SK-N-SH (cell line): ENCODE measurements around the gene CYTH4. TPM values are rescaled to one million over a fixed set of nuclear protein-coding genes. Genes with fewer than 3 reads are reported as not detected.

Experiments used
- CTCF ChIA-PET: fragments of 300-600, 350-600 bp; formaldehyde crosslinking; extraction: SDS; loops from one replicate; lab custom pipeline; 2021; lab: Yijun Ruan, JAX
- POLR2A ChIA-PET: fragments of 350-600 bp; sonication (Branson Sonifier 250); formaldehyde crosslinking; extraction: SDS; loops from one replicate; lab custom pipeline; 2020; ENCODE audit warnings: antibody characterized with exemption, inconsistent platforms; lab: Yijun Ruan, JAX
- DNase-seq: peaks from one replicate; pipeline ENCODE4 v3.0.0; 2012
- H2AFZ ChIP-seq: fragments of 200-600 bp; sonication (generic); 2 replicates; pipeline ENCODE4 v1.8.1; 2016; ENCODE audit warnings: antibody characterized with exemption, mild to moderate bottlenecking, low read depth
- H3F3A ChIP-seq: fragments of 200-600 bp; sonication (generic); replicated peaks from 2 replicates; pipeline ENCODE3; 2016; ENCODE audit warnings: antibody characterized with exemption, mild to moderate bottlenecking; ENCODE audit not compliant: insufficient read depth
- H3K27ac ChIP-seq, 2 experiments: fragments of 200-500 bp in 1 of 2; fragments of 200-600 bp in 1 of 2; sonication (Bioruptor generic) in 1 of 2; sonication (generic), shearing (Covaris generic) in 1 of 2; 2 replicates each; pipeline versions ENCODE4 v1.5.1 to v1.6.1; 2014 to 2016; ENCODE audit warnings: low read depth in 2 of 2, inconsistent platforms in 1 of 2, low read length in 1 of 2, mild to moderate bottlenecking in 1 of 2, mixed read lengths in 1 of 2
- H3K27me3 ChIP-seq: fragments of 200-600 bp; sonication (generic), shearing (Covaris generic); 2 replicates; pipeline ENCODE4 v1.6.1; 2016; ENCODE audit warnings: mixed run types; ENCODE audit not compliant: insufficient read depth
- H3K36me3 ChIP-seq, 2 experiments: fragments of 200-500 bp in 1 of 2; fragments of 200-600 bp in 1 of 2; sonication (Bioruptor generic) in 1 of 2; sonication (generic) in 1 of 2; replicated peaks in 1 of 2; 2 replicates each; pipeline versions ENCODE3 to v1.5.1; 2014 to 2016; ENCODE audit warnings: low read length in 1 of 2, mild to moderate bottlenecking in 1 of 2; ENCODE audit not compliant: insufficient read depth in 2 of 2, control insufficient read depth in 1 of 2
- H3K4me1 ChIP-seq, 2 experiments: fragments of 200-500 bp in 1 of 2; fragments of 200-600 bp in 1 of 2; sonication (Bioruptor generic) in 1 of 2; sonication (generic), shearing (Covaris generic) in 1 of 2; 2 replicates each; pipeline versions ENCODE4 v1.5.1 to v1.6.1; 2014 to 2016; ENCODE audit warnings: low read depth in 1 of 2, low read length in 1 of 2, mixed run types in 1 of 2; ENCODE audit not compliant: insufficient read depth in 2 of 2, control insufficient read depth in 1 of 2
- H3K4me2 ChIP-seq: fragments of 200-600 bp; sonication (generic), shearing (Covaris generic); 2 replicates; pipeline ENCODE4 v1.6.1; 2017; ENCODE audit warnings: mixed run types
- H3K4me3 ChIP-seq, 2 experiments: fragments of 200-500 bp in 1 of 2; fragments of 200-600 bp in 1 of 2; sonication (Bioruptor generic) in 1 of 2; sonication (generic), shearing (Covaris generic) in 1 of 2; 2 replicates each; pipeline versions ENCODE4 v1.5.1 to v1.8.1; 2014 to 2016; ENCODE audit warnings: low read depth in 2 of 2, inconsistent platforms in 1 of 2, low read length in 1 of 2, mild to moderate bottlenecking in 1 of 2, mixed read lengths in 1 of 2, moderate library complexity in 1 of 2
- H3K79me2 ChIP-seq: fragments of 200-600 bp; sonication (generic); 2 replicates; pipeline ENCODE4 v1.8.1; 2017; ENCODE audit warnings: mild to moderate bottlenecking; ENCODE audit not compliant: insufficient read depth
- H3K9ac ChIP-seq: fragments of 200-600 bp; sonication (generic); 2 replicates; pipeline ENCODE4 v1.6.1; 2017; ENCODE audit warnings: mixed run types
- H3K9me2 ChIP-seq: fragments of 200-600 bp; sonication (generic); 2 replicates; pipeline ENCODE4 v1.6.1; 2017; ENCODE audit warnings: mixed run types
- H3K9me3 ChIP-seq: fragments of 200-600 bp; sonication (generic); 2 replicates; pipeline ENCODE4 v1.6.1; 2017; ENCODE audit warnings: mixed run types, mild to moderate bottlenecking, moderate library complexity
- H4K20me1 ChIP-seq: fragments of 200-600 bp; sonication (generic); 2 replicates; pipeline ENCODE4 v1.6.1; 2017; ENCODE audit warnings: mild to moderate bottlenecking, mixed run types; ENCODE audit not compliant: insufficient read depth
- EZH2phosphoT487 ChIP-seq: fragments of 200-600 bp; sonication (generic); IDR thresholded peaks from 2 replicates; pipeline ENCODE4 v1.6.1; 2017; ENCODE audit warnings: low read depth, mixed run types, mild to moderate bottlenecking, antibody characterized with exemption, moderate library complexity, borderline replicate concordance
- FOSL2 ChIP-seq: IDR thresholded peaks from 2 replicates; pipeline ENCODE4 v1.4.0; 2012; ENCODE audit warnings: low read depth, mild to moderate bottlenecking, moderate library complexity, borderline replicate concordance
- FOXM1 ChIP-seq: IDR thresholded peaks from 2 replicates; pipeline ENCODE4 v1.4.0; 2012; ENCODE audit warnings: low read depth, mild to moderate bottlenecking
- GABPA ChIP-seq: IDR thresholded peaks from 2 replicates; pipeline ENCODE4 v1.4.0; 2012; ENCODE audit warnings: low read depth, mild to moderate bottlenecking
- JUND ChIP-seq: IDR thresholded peaks from 2 replicates; pipeline ENCODE4 v1.4.0; 2012
- NFIC ChIP-seq: IDR thresholded peaks from 2 replicates; pipeline ENCODE4 v1.4.0; 2012; ENCODE audit warnings: borderline replicate concordance
- NRF1 ChIP-seq: IDR thresholded peaks from 2 replicates; pipeline ENCODE4 v1.6.1; 2012; ENCODE audit warnings: low read depth, mild to moderate bottlenecking, low read length
- SMC3 ChIP-seq: IDR thresholded peaks from 2 replicates; pipeline ENCODE4 v1.6.1; 2012; ENCODE audit warnings: low read depth, low read length, improper control_type of control experiment
- TCF12 ChIP-seq: IDR thresholded peaks from 2 replicates; pipeline ENCODE4 v1.4.0; 2012
- TEAD4 ChIP-seq: IDR thresholded peaks from 2 replicates; pipeline ENCODE4 v1.4.0; 2012; ENCODE audit warnings: mild to moderate bottlenecking, borderline replicate concordance; ENCODE audit not compliant: insufficient read depth
- USF1 ChIP-seq: IDR thresholded peaks from 2 replicates; pipeline ENCODE4 v1.4.0; 2012; ENCODE audit warnings: low read depth, borderline replicate concordance
- YY1 ChIP-seq: IDR thresholded peaks from 2 replicates; pipeline ENCODE4 v1.4.0; 2012; ENCODE audit warnings: low read depth, mild to moderate bottlenecking
- WGBS: methylation state at CpG from one replicate; pipeline ENCODE4 v1.1.6; 2017; ENCODE audit warnings: low lambda C conversion rate; 5-methylcytosine and 5-hydroxymethylcytosine counted together
- polyA plus RNA-seq, 3 experiments: library from polyadenylated mRNA; depleted of rRNA; stranded (reverse); fragments of >200 nt; gene quantifications; 2 replicates each; pipeline ENCODE4 v1.2.3, GENCODE V29; 2012
- TF ChIP-seq, protein P1 (sequence below): IDR thresholded peaks from 2 replicates; pipeline ENCODE4; 2012
- TF ChIP-seq, protein P2 (sequence below): IDR thresholded peaks from 2 replicates; pipeline ENCODE4 v1.4.0; 2012; ENCODE audit warnings: low read depth, borderline replicate concordance
- TF ChIP-seq, protein P3 (sequence below): IDR thresholded peaks from 2 replicates; pipeline ENCODE4 v1.6.1; 2012; ENCODE audit warnings: mild to moderate bottlenecking, low read depth, low read length, moderate library complexity

Gene CYTH4
- polyA plus RNA-seq, 1 of the 3 experiments (the other 2 are of a cell fraction), result 0.07 TPM

- 95% methylated on average over 11 of the region's 12 CpGs for WGBS
Measured at GRCh38 chr22:37274380-37274862, 7.9 kb upstream of the CYTH4 start.

More at GRCh38 chr22:37274380-37274862, 7.9 kb upstream of the CYTH4 start:
- Histone ChIP-seq H3K9ac (no peak overlapping the region), H3K9me3 (no peaks in the 10 kb centered on the region), H3K27ac (no peak overlapping the region), H3K27me3 (no peaks in the 10 kb centered on the region), H3K79me2 (no peaks in the 10 kb centered on the region), H2AFZ (no peak overlapping the region), H3K36me3 (no peaks in the 10 kb centered on the region), H3K9me2 (no peaks in the 10 kb centered on the region), H4K20me1 (no peaks in the 10 kb centered on the region), H3K4me2 (no peak overlapping the region), H3F3A (peaks cover 22% of the 10 kb centered on the region), H3K4me3 (no peak overlapping the region), H3K4me1 (0 out of 4 replicates have a peak, but pooled peaks cover 0 to 6% of the 10 kb centered on the region in 2 experiments)
- CTCF ChIA-PET, result interaction anchor here (1.0 to 7.3 kb wide), 2 partner anchors 14 to 32 kb away, joined by 3 to 55 read pairs; no protein-coding TSS in a partner anchor
- TF ChIP-seq JUND, result no peak
- TF ChIP-seq NFIC, result no peak
- no peak for TF ChIP-seq TCF12
- no peak for TF ChIP-seq FOXM1
- TF ChIP-seq, protein P1, sequence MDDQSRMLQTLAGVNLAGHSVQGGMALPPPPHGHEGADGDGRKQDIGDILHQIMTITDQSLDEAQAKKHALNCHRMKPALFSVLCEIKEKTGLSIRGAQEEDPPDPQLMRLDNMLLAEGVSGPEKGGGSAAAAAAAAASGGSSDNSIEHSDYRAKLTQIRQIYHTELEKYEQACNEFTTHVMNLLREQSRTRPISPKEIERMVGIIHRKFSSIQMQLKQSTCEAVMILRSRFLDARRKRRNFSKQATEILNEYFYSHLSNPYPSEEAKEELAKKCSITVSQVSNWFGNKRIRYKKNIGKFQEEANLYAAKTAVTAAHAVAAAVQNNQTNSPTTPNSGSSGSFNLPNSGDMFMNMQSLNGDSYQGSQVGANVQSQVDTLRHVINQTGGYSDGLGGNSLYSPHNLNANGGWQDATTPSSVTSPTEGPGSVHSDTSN, result no peak
- no peak for TF ChIP-seq TEAD4
- TF ChIP-seq, protein P2, sequence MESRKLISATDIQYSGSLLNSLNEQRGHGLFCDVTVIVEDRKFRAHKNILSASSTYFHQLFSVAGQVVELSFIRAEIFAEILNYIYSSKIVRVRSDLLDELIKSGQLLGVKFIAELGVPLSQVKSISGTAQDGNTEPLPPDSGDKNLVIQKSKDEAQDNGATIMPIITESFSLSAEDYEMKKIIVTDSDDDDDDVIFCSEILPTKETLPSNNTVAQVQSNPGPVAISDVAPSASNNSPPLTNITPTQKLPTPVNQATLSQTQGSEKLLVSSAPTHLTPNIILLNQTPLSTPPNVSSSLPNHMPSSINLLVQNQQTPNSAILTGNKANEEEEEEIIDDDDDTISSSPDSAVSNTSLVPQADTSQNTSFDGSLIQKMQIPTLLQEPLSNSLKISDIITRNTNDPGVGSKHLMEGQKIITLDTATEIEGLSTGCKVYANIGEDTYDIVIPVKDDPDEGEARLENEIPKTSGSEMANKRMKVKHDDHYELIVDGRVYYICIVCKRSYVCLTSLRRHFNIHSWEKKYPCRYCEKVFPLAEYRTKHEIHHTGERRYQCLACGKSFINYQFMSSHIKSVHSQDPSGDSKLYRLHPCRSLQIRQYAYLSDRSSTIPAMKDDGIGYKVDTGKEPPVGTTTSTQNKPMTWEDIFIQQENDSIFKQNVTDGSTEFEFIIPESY, result no peak
- no peak for TF ChIP-seq SMC3
- TF ChIP-seq, protein P3, sequence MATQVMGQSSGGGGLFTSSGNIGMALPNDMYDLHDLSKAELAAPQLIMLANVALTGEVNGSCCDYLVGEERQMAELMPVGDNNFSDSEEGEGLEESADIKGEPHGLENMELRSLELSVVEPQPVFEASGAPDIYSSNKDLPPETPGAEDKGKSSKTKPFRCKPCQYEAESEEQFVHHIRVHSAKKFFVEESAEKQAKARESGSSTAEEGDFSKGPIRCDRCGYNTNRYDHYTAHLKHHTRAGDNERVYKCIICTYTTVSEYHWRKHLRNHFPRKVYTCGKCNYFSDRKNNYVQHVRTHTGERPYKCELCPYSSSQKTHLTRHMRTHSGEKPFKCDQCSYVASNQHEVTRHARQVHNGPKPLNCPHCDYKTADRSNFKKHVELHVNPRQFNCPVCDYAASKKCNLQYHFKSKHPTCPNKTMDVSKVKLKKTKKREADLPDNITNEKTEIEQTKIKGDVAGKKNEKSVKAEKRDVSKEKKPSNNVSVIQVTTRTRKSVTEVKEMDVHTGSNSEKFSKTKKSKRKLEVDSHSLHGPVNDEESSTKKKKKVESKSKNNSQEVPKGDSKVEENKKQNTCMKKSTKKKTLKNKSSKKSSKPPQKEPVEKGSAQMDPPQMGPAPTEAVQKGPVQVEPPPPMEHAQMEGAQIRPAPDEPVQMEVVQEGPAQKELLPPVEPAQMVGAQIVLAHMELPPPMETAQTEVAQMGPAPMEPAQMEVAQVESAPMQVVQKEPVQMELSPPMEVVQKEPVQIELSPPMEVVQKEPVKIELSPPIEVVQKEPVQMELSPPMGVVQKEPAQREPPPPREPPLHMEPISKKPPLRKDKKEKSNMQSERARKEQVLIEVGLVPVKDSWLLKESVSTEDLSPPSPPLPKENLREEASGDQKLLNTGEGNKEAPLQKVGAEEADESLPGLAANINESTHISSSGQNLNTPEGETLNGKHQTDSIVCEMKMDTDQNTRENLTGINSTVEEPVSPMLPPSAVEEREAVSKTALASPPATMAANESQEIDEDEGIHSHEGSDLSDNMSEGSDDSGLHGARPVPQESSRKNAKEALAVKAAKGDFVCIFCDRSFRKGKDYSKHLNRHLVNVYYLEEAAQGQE, result no peak
- no peak for TF ChIP-seq FOSL2
- no peak for TF ChIP-seq NRF1
- no peak for TF ChIP-seq EZH2phosphoT487
- TF ChIP-seq YY1, result no peak
- no peak for TF ChIP-seq GABPA
- TF ChIP-seq USF1, result no peak
- no peak for DNase-seq
- POLR2A ChIA-PET, result no interaction called here
